HEK293 (cell line): ENCODE data around the gene TMEM247.

Experiments
- CTCF ChIA-PET: fragments of 350-600 bp; formaldehyde crosslinking; extraction: SDS; loops from one replicate; lab custom pipeline; 2021; ENCODE audit warnings: antibody characterized with exemption; lab: Yijun Ruan, JAX
- POLR2A ChIA-PET: fragments of 300-600 bp; formaldehyde crosslinking; extraction: SDS; loops from one replicate; lab custom pipeline; 2020; ENCODE audit warnings: antibody characterized with exemption, inconsistent platforms; lab: Yijun Ruan, JAX
- H3K27ac ChIP-seq: fragments of 200-500 bp; sonication (Bioruptor generic); 2 replicates; pipeline ENCODE4 v1.5.1; 2014; ENCODE audit warnings: low read depth, low read length, control low read depth, inconsistent platforms; ENCODE audit errors: extremely low read depth
- H3K36me3 ChIP-seq, 2 experiments: fragments of 200-500 bp in 1 of 2; sonication (Bioruptor generic) in 1 of 2; 1 replicate in 1 of 2; 2 replicates in 1 of 2; pipeline ENCODE4 v1.5.1; 2014 to 2017; ENCODE audit warnings: inconsistent platforms in 2 of 2, low read length in 2 of 2; ENCODE audit not compliant: control insufficient read depth in 2 of 2, insufficient read depth in 1 of 2
- H3K4me1 ChIP-seq: fragments of 200-500 bp; sonication (Bioruptor generic); 2 replicates; pipeline ENCODE4 v1.5.1; 2014; ENCODE audit warnings: mild to moderate bottlenecking, low read length, inconsistent platforms; ENCODE audit not compliant: control insufficient read depth, insufficient read depth
- H3K4me3 ChIP-seq: 2 replicates; pipeline ENCODE4 v1.5.1; 2011; ENCODE audit warnings: low read depth, mild to moderate bottlenecking, control low read depth, low read length, moderate library complexity
- H3K9me3 ChIP-seq: fragments of 200-500 bp; sonication (Bioruptor generic); 2 replicates; pipeline ENCODE4 v1.5.1; 2014; ENCODE audit warnings: low read depth, low read length, inconsistent platforms; ENCODE audit not compliant: control insufficient read depth, insufficient read depth
- GFI1B ChIP-seq: fragments of 450-650 bp; formaldehyde crosslinking; IDR thresholded peaks from 2 replicates; pipeline ENCODE4 v1.5.1; 2016; ENCODE audit warnings: missing biosample characterization, missing genetic modification characterization
- HOXC10 ChIP-seq: sonication (generic); formaldehyde crosslinking; IDR thresholded peaks from 2 replicates; pipeline ENCODE4 v1.8.1; 2023; ENCODE audit warnings: mild to moderate bottlenecking, missing genetic modification reagents
- PRDM10 ChIP-seq: fragments of 450-650 bp; formaldehyde crosslinking; IDR thresholded peaks from 2 replicates; pipeline ENCODE4 v1.5.1; 2016; ENCODE audit warnings: missing biosample characterization, missing genetic modification characterization
- SALL2 ChIP-seq: fragments of 450-650 bp; formaldehyde crosslinking; IDR thresholded peaks from 2 replicates; pipeline ENCODE4 v1.5.0; 2017; ENCODE audit warnings: missing biosample characterization, mild to moderate bottlenecking, missing genetic modification characterization, borderline replicate concordance
- SP7 ChIP-seq: fragments of 450-650 bp; formaldehyde crosslinking; IDR thresholded peaks from 2 replicates; pipeline ENCODE4 v1.5.1; 2016; ENCODE audit warnings: missing biosample characterization, missing genetic modification characterization
- TRIM28 ChIP-seq: IDR thresholded peaks from 2 replicates; pipeline ENCODE4 v1.6.1; 2011; ENCODE audit warnings: low read length, control low read depth, borderline replicate concordance
- ZFP37 ChIP-seq: fragments of 450-650 bp; formaldehyde crosslinking; IDR thresholded peaks from 2 replicates; pipeline ENCODE4 v1.5.1; 2016; ENCODE audit warnings: missing biosample characterization, missing genetic modification characterization
- ZIC2 ChIP-seq: fragments of 450-650 bp; formaldehyde crosslinking; IDR thresholded peaks from 2 replicates; pipeline ENCODE4 v1.5.1; 2016; ENCODE audit warnings: missing biosample characterization, missing genetic modification characterization
- ZNF112 ChIP-seq: fragments of 450-650 bp; formaldehyde crosslinking; IDR thresholded peaks from 2 replicates; pipeline ENCODE4 v1.5.0; 2017; ENCODE audit warnings: missing biosample characterization, missing genetic modification characterization
- ZNF146 ChIP-seq: fragments of 450-650 bp; formaldehyde crosslinking; IDR thresholded peaks from 2 replicates; pipeline ENCODE4 v1.5.1; 2016; ENCODE audit warnings: missing biosample characterization, missing genetic modification characterization
- ZNF202 ChIP-seq: fragments of 450-650 bp; formaldehyde crosslinking; IDR thresholded peaks from 2 replicates; pipeline ENCODE4 v1.5.1; 2016; ENCODE audit warnings: missing biosample characterization, missing genetic modification characterization, borderline replicate concordance
- ZNF362 ChIP-seq: fragments of 450-650 bp; formaldehyde crosslinking; IDR thresholded peaks from 2 replicates; pipeline ENCODE4 v1.5.1; 2016; ENCODE audit warnings: missing biosample characterization, missing genetic modification characterization
- ZNF513 ChIP-seq: fragments of 450-650 bp; IDR thresholded peaks from 2 replicates; pipeline ENCODE4 v1.5.1; 2018; ENCODE audit warnings: missing biosample characterization, missing genetic modification characterization
- ZNF560 ChIP-seq: fragments of 450-650 bp; formaldehyde crosslinking; IDR thresholded peaks from 2 replicates; pipeline ENCODE4 v1.5.1; 2017; ENCODE audit warnings: missing biosample characterization, missing genetic modification characterization, borderline replicate concordance
- ZNF585B ChIP-seq: fragments of 450-650 bp; formaldehyde crosslinking; IDR thresholded peaks from 2 replicates; pipeline ENCODE4 v1.5.1; 2016; ENCODE audit warnings: missing biosample characterization, missing genetic modification characterization
- ZNF664 ChIP-seq: fragments of 450-650 bp; formaldehyde crosslinking; IDR thresholded peaks from 2 replicates; pipeline ENCODE4 v1.5.1; 2016; ENCODE audit warnings: missing biosample characterization, missing genetic modification characterization
- TF ChIP-seq, protein P1 (sequence below): fragments of 450-650 bp; formaldehyde crosslinking; IDR thresholded peaks from 2 replicates; pipeline ENCODE4 v1.5.1; 2017; ENCODE audit warnings: missing biosample characterization, missing genetic modification characterization
- TF ChIP-seq, protein P2 (sequence below): fragments of 450-650 bp; formaldehyde crosslinking; IDR thresholded peaks from 2 replicates; pipeline ENCODE4 v1.5.0; 2017; ENCODE audit warnings: missing biosample characterization, missing genetic modification characterization, borderline replicate concordance

The TMEM247 gene

GRCh38 chr2:46449700-46450099 lies 29.7 kb upstream of the TMEM247 start (continued):
- TF ChIP-seq ZNF513 (tag by site-specific recombination), result no peak

DNA sequence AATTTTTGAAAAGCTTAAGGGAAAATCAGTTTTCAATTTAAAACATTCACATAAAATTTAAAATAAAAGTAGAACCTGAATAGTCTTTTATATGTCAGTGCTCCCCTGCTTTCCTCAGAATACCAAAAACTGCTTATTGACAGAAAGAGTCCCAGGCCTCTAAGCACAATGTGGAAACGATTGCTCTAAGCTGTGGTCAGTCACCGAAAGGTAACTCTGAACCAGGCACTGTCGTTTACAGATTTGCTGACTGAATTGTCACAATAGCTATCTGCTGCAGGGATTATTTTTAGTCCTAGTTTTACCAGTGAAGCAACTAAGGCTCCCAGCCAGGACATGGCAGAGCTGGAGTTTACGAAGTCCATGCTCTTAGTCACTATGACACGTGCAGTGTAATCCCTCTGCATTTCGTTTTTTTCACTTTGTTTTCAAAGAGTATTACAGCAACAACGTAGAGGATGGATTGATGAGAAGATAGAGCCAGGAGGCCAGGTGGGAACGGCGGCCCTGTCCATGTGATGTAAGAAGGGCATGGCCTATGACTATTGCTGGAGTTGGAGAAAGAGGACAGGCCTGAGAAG lies 28.1 kb upstream of the TMEM247 start:
- Histone ChIP-seq H3K4me3 (no peak overlapping the region), H3K9me3 (no peaks in the 10 kb centered on the region), H3K4me1 (no peaks in the 10 kb centered on the region), H3K27ac (no peak overlapping the region), H3K36me3 (no peaks in the 10 kb centered on the region)
- TF ChIP-seq ZNF560 (tag by site-specific recombination) (no peak), PRDM10 (tag by site-specific recombination) (no peak), ZNF362 (no peak), ZNF664 (no peak)
- TF ChIP-seq, protein P1, sequence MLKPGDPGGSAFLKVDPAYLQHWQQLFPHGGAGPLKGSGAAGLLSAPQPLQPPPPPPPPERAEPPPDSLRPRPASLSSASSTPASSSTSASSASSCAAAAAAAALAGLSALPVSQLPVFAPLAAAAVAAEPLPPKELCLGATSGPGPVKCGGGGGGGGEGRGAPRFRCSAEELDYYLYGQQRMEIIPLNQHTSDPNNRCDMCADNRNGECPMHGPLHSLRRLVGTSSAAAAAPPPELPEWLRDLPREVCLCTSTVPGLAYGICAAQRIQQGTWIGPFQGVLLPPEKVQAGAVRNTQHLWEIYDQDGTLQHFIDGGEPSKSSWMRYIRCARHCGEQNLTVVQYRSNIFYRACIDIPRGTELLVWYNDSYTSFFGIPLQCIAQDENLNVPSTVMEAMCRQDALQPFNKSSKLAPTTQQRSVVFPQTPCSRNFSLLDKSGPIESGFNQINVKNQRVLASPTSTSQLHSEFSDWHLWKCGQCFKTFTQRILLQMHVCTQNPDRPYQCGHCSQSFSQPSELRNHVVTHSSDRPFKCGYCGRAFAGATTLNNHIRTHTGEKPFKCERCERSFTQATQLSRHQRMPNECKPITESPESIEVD, result no peak
- ChIA-PET POLR2A (no interaction called here), CTCF (interaction anchor here (1.0 kb wide), 1 partner anchor 9 kb away, joined by 3 read pairs; no protein-coding TSS in a partner anchor)

DNA sequence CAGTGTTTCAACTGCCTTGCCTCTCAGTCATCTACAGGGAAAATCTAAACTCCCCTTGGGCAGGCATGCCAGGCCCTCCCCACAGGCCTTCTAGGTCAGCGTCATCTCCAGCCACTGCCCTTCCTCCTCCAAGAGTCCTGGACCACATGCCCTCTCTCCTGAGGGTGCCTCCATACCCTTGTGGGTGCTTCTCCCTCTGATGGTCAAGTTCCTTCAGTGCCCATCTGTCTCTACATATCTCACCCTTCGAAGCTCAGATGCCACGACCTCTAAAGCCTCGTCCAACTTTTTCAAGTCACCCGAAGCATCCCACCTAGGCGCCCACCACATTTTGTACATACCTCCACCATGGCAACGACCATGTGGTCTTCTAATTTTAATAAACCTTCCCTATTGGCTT lies 22.6 kb upstream of the TMEM247 start:
- H3K4me3 ChIP-seq, result no peak overlapping the region
- ChIA-PET POLR2A (no interaction called here), CTCF (interaction anchor here (0.7 to 1.8 kb wide), 2 partner anchors 436 to 446 kb away, joined by 3 to 6 read pairs; no protein-coding TSS in a partner anchor)
- no peaks in the 10 kb centered on the region for H3K9me3 ChIP-seq
- H3K27ac ChIP-seq, result no peak overlapping the region
- no peaks in the 10 kb centered on the region for H3K4me1 ChIP-seq
- no peaks in the 10 kb centered on the region for H3K36me3 ChIP-seq
- TF ChIP-seq GFI1B (tag by site-specific recombination), result no peak
- no peak for TF ChIP-seq ZNF146
- no peak for TF ChIP-seq ZFP37 (tag by site-specific recombination)
- TF ChIP-seq HOXC10 (CRISPR knock-in tag), result no peak
- TF ChIP-seq, protein P2, sequence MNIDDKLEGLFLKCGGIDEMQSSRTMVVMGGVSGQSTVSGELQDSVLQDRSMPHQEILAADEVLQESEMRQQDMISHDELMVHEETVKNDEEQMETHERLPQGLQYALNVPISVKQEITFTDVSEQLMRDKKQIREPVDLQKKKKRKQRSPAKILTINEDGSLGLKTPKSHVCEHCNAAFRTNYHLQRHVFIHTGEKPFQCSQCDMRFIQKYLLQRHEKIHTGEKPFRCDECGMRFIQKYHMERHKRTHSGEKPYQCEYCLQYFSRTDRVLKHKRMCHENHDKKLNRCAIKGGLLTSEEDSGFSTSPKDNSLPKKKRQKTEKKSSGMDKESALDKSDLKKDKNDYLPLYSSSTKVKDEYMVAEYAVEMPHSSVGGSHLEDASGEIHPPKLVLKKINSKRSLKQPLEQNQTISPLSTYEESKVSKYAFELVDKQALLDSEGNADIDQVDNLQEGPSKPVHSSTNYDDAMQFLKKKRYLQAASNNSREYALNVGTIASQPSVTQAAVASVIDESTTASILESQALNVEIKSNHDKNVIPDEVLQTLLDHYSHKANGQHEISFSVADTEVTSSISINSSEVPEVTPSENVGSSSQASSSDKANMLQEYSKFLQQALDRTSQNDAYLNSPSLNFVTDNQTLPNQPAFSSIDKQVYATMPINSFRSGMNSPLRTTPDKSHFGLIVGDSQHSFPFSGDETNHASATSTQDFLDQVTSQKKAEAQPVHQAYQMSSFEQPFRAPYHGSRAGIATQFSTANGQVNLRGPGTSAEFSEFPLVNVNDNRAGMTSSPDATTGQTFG (tag by site-specific recombination), result no peak
- no peak for TF ChIP-seq ZIC2 (tag by site-specific recombination)
- no peak for TF ChIP-seq TRIM28
- no peak for TF ChIP-seq ZNF585B (tag by site-specific recombination)
- no peak for TF ChIP-seq ZNF202
- no peak for TF ChIP-seq SALL2 (tag by site-specific recombination)
- no peak for TF ChIP-seq ZNF112
- no peak for TF ChIP-seq PRDM10 (tag by site-specific recombination)
- no peak for TF ChIP-seq SP7
